GM19463 (cell line): ENCODE data around the gene HECTD4.
A peak's percentile ranks its signal among the peaks of the same experiment; 100 is the strongest.
"Not testable (repeated sequence)": the region's sequence is repeated elsewhere in the genome, so short reads cannot be mapped to it uniquely, and the experiment has no call there.

Experiments
- ATAC-seq: cut with Tn5 transposase; IDR thresholded peaks from one replicate; pipeline ENCODE4 v1.9.1; 2021; ENCODE audit warnings: mild to moderate bottlenecking, moderate library complexity; ENCODE audit not compliant: unreplicated experiment

The HECTD4 gene

GRCh38 chr12:112164011-112164660, 218.1 kb downstream of the HECTD4 start:
- ATAC-seq = no peak

- no peak for ATAC-seq
These were observed 218.7 kb downstream of the HECTD4 start for GRCh38 chr12:112163471-112163991.

GRCh38 chr12:112163056-112163455, 219.2 kb downstream of the HECTD4 start:
- ATAC-seq = no peak

GRCh38 chr12:112162241-112162790, 219.9 kb downstream of the HECTD4 start:
- no peak for ATAC-seq

GRCh38 chr12:112161711-112162110, 220.5 kb downstream of the HECTD4 start:
- ATAC-seq = no peak

GRCh38 chr12:112160611-112161010, 221.6 kb downstream of the HECTD4 start:
- ATAC-seq = no peak

- ATAC-seq = no peak
These were observed 223.1 kb downstream of the HECTD4 start for GRCh38 chr12:112159146-112159541.

- not testable (repeated sequence) for ATAC-seq
These were observed 223.6 kb downstream of the HECTD4 start for GRCh38 chr12:112158461-112159145.

GRCh38 chr12:112153893-112154219, 228.4 kb downstream of the HECTD4 start:
- no peak for ATAC-seq

- no peak for ATAC-seq
These were observed 228.9 kb downstream of the HECTD4 start for GRCh38 chr12:112153181-112153892.

- no peak for ATAC-seq
These were observed 230.3 kb downstream of the HECTD4 start for GRCh38 chr12:112151766-112152541.

- peak; percentile 53 for ATAC-seq
These were observed 232.6 kb downstream of the HECTD4 start for GRCh38 chr12:112149596-112149995.

GRCh38 chr12:112148031-112148513, 234.2 kb downstream of the HECTD4 start:
- no peak for ATAC-seq

GRCh38 chr12:112146123-112146522, 236.1 kb downstream of the HECTD4 start:
- no peak for ATAC-seq

- ATAC-seq = no peak
These were observed 241.5 kb downstream of the HECTD4 start for GRCh38 chr12:112140728-112141127.

- ATAC-seq = no peak
These were observed 247.5 kb downstream of the HECTD4 start for GRCh38 chr12:112134731-112135130.

- no peak for ATAC-seq
These were observed 248.8 kb downstream of the HECTD4 start for GRCh38 chr12:112133418-112133817.

GRCh38 chr12:112131686-112132085, 250.5 kb downstream of the HECTD4 start:
- ATAC-seq = no peak

GRCh38 chr12:112130441-112130998, 251.7 kb downstream of the HECTD4 start:
- ATAC-seq = no peak

- no peak for ATAC-seq
These were observed 255.3 kb downstream of the HECTD4 start for GRCh38 chr12:112126911-112127310.
